PC-9 (cell line): ENCODE results near the gene ASB1.

Source experiments
- EZH2 ChIP-seq: fragments of 200-600 bp; sonication (generic); IDR thresholded peaks from 2 replicates; pipeline ENCODE4 v1.8.0; 2017; ENCODE audit warnings: antibody characterized with exemption, low read depth
- TF ChIP-seq, protein P1 (sequence below): fragments of 200-600 bp; sonication (generic); conservative IDR thresholded peaks from 2 replicates; pipeline ENCODE4 v1.6.1; 2017; ENCODE audit warnings: mixed run types, antibody characterized with exemption, mild to moderate bottlenecking, moderate library complexity

GRCh38 chr2:238478216-238478615, 51.5 kb downstream of the ASB1 start:
- TF ChIP-seq, protein P1, sequence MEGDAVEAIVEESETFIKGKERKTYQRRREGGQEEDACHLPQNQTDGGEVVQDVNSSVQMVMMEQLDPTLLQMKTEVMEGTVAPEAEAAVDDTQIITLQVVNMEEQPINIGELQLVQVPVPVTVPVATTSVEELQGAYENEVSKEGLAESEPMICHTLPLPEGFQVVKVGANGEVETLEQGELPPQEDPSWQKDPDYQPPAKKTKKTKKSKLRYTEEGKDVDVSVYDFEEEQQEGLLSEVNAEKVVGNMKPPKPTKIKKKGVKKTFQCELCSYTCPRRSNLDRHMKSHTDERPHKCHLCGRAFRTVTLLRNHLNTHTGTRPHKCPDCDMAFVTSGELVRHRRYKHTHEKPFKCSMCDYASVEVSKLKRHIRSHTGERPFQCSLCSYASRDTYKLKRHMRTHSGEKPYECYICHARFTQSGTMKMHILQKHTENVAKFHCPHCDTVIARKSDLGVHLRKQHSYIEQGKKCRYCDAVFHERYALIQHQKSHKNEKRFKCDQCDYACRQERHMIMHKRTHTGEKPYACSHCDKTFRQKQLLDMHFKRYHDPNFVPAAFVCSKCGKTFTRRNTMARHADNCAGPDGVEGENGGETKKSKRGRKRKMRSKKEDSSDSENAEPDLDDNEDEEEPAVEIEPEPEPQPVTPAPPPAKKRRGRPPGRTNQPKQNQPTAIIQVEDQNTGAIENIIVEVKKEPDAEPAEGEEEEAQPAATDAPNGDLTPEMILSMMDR: no peak
- no peak for TF ChIP-seq EZH2
